GM19463 (cell line): ENCODE results near the gene FGG.

Experiments
- ATAC-seq: cut with Tn5 transposase; IDR thresholded peaks from one replicate; pipeline ENCODE4 v1.9.1; 2021; ENCODE audit warnings: mild to moderate bottlenecking, moderate library complexity; ENCODE audit not compliant: unreplicated experiment

FGG gene

DNA sequence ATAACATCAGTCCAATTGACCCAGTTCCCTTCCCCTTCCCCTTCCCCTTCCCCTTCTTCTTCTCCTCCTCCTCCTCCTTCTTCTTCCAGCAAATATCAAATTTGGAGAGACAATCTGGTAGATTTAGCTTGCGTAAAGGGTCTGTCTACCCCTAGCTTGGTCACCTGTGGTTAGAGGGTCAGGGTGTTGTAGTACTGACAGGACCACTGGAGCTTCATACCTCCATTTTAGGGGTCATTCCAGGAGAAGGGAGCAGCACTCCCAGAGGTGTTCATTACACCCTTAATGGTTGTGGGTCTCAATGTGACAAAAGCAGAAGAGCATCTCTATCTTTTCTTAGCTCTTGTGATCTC is 53.3 kb downstream of the FGG start:
- peak; percentile 12 for ATAC-seq
